MCF 10A (cell line): ENCODE data around the gene RTN3. TPM values are rescaled to one million over a fixed set of nuclear protein-coding genes. Genes with fewer than 3 reads are reported as not detected.
A peak's percentile ranks its signal among the peaks of the same experiment; 100 is the strongest.

Experiments
- BruUV-seq: library from RNA; stranded (reverse); fragments of 400-500 nt; replicated peaks from 2 replicates; lab custom pipeline; 2021; lab: Mats Ljungman, UMichigan
- CTCF ChIA-PET: fragments of 300-600 bp; sonication (Branson Sonifier 250); formaldehyde crosslinking; extraction: SDS; loops from one replicate; lab custom pipeline; 2021; ENCODE audit warnings: antibody characterized with exemption, inconsistent platforms; lab: Yijun Ruan, JAX
- POLR2A ChIA-PET: fragments of 300-600, 350-650 bp; sonication (Branson Sonifier 250); formaldehyde crosslinking; extraction: SDS; loops from one replicate; lab custom pipeline; 2020; ENCODE audit warnings: antibody characterized with exemption, inconsistent platforms; lab: Yijun Ruan, JAX
- DNase-seq: peaks from one replicate; pipeline ENCODE4 v3.0.0-alpha.2; 2018; ENCODE audit not compliant: unreplicated experiment
- H3K27ac Mint-ChIP-seq: one replicate; pipeline ENCODE4 v1.8.0; 2022; ENCODE audit warnings: mild to moderate bottlenecking, low read depth, mixed read lengths; ENCODE audit not compliant: unreplicated experiment
- H3K27me3 Mint-ChIP-seq: one replicate; pipeline ENCODE4 v1.8.0; 2022; ENCODE audit warnings: mixed read lengths; ENCODE audit not compliant: insufficient read depth, unreplicated experiment
- H3K36me3 Mint-ChIP-seq: one replicate; pipeline ENCODE4 v1.8.0; 2022; ENCODE audit warnings: mild to moderate bottlenecking, moderate library complexity, mixed read lengths; ENCODE audit not compliant: insufficient read depth, unreplicated experiment
- H3K4me1 Mint-ChIP-seq: one replicate; pipeline ENCODE4 v1.8.0; 2022; ENCODE audit warnings: mixed read lengths; ENCODE audit not compliant: insufficient read depth, unreplicated experiment
- H3K4me3 Mint-ChIP-seq: one replicate; pipeline ENCODE4 v1.8.0; 2022; ENCODE audit warnings: mild to moderate bottlenecking, moderate library complexity, mixed read lengths; ENCODE audit not compliant: unreplicated experiment
- H3K9me3 Mint-ChIP-seq: one replicate; pipeline ENCODE4 v1.8.0; 2022; ENCODE audit warnings: mixed read lengths; ENCODE audit not compliant: unreplicated experiment
- intact Hi-C: fragments of 100-400 bp; cut with micrococcal nuclease; formaldehyde crosslinking; loops from 2 replicates; pipeline ENCODE4 v1.14.1; 2022
- total RNA-seq: library from RNA; stranded (reverse); gene quantifications from 2 replicates; pipeline ENCODE4 v1.2.3, GENCODE V29; 2022
- TF ChIP-seq, protein P1 (sequence below): fragments of 200-600 bp; IDR thresholded peaks from one replicate; pipeline ENCODE4 v1.8.0; 2022; ENCODE audit warnings: antibody characterized with exemption, mild to moderate bottlenecking; ENCODE audit not compliant: unreplicated experiment

Gene RTN3
- total RNA-seq, 1 experiment from 2014 or later = 95.4 TPM

GRCh38 chr11:63687845-63688244 lies 6.5 kb downstream of the RTN3 start:
- Mint-ChIP-seq H3K4me3 (no peak overlapping the region), H3K9me3 (no peaks in the 10 kb centered on the region), H3K27me3 (no peaks in the 10 kb centered on the region), H3K4me1 (peaks cover 25% of the 10 kb centered on the region), H3K36me3 (peaks cover 9% of the 10 kb centered on the region), H3K27ac (no peak overlapping the region)
- POLR2A ChIA-PET = interaction anchor here (0.7 to 3.6 kb wide), 2 partner anchors 13 to 18 kb away, joined by 3 to 26 read pairs; partner anchors contain the start of gene ATL3
- CTCF ChIA-PET = interaction anchor here (1.0 to 1.6 kb wide), 2 partner anchors 18 to 80 kb away, joined by 4 to 8 read pairs; no protein-coding TSS in a partner anchor
- intact Hi-C loops = no loop called here
- no peak for DNase-seq
- no TSS peak for BruUV-seq
- TF ChIP-seq, protein P1, sequence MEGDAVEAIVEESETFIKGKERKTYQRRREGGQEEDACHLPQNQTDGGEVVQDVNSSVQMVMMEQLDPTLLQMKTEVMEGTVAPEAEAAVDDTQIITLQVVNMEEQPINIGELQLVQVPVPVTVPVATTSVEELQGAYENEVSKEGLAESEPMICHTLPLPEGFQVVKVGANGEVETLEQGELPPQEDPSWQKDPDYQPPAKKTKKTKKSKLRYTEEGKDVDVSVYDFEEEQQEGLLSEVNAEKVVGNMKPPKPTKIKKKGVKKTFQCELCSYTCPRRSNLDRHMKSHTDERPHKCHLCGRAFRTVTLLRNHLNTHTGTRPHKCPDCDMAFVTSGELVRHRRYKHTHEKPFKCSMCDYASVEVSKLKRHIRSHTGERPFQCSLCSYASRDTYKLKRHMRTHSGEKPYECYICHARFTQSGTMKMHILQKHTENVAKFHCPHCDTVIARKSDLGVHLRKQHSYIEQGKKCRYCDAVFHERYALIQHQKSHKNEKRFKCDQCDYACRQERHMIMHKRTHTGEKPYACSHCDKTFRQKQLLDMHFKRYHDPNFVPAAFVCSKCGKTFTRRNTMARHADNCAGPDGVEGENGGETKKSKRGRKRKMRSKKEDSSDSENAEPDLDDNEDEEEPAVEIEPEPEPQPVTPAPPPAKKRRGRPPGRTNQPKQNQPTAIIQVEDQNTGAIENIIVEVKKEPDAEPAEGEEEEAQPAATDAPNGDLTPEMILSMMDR = no peak

GRCh38 chr11:63694596-63694995 lies 13.3 kb downstream of the RTN3 start:
- ChIA-PET POLR2A (interaction anchor here (0.9 to 1.5 kb wide), 4 partner anchors 11 to 55 kb away, joined by 3 to 12 read pairs (median 3); partner anchors contain the start of gene RTN3), CTCF (interaction anchor here (0.5 to 0.8 kb wide), 3 partner anchors 74 to 141 kb away, joined by 3 to 4 read pairs (median 3); partner anchors contain the start of gene ZFTA)
- intact Hi-C loops = no loop called here
- Mint-ChIP-seq H3K27me3 (no peaks in the 10 kb centered on the region), H3K27ac (no peak overlapping the region), H3K36me3 (peaks cover 15% of the 10 kb centered on the region), H3K4me1 (peaks cover 20% of the 10 kb centered on the region), H3K9me3 (no peaks in the 10 kb centered on the region), H3K4me3 (no peak overlapping the region)
- BruUV-seq = no TSS peak
- no peak for DNase-seq
- TF ChIP-seq, protein P1 = no peak

GRCh38 chr11:63698976-63699733 lies 17.9 kb downstream of the RTN3 start:
- Mint-ChIP-seq H3K4me1 (peaks cover 11% of the 10 kb centered on the region), H3K9me3 (no peaks in the 10 kb centered on the region), H3K27me3 (no peaks in the 10 kb centered on the region), H3K27ac (peak overlapping the region; percentile 76), H3K4me3 (no peak overlapping the region), H3K36me3 (peaks cover 14% of the 10 kb centered on the region)
- no TSS peak for BruUV-seq
- TF ChIP-seq, protein P1 = no peak
- no peak for DNase-seq
- ChIA-PET POLR2A (interaction anchor here (0.8 kb wide), 1 partner anchor 10 kb away, joined by 3 read pairs; no protein-coding TSS in a partner anchor), CTCF (interaction anchor here (1.2 kb wide), 1 partner anchor 39 kb away, joined by 5 read pairs; no protein-coding TSS in a partner anchor)
- intact Hi-C loops = no loop called here

GRCh38 chr11:63699896-63700295 lies 18.6 kb downstream of the RTN3 start:
- DNase-seq = no peak
- peaks cover 14% of the 10 kb centered on the region for H3K36me3 Mint-ChIP-seq
- H3K9me3 Mint-ChIP-seq = no peaks in the 10 kb centered on the region
- no peak overlapping the region for H3K4me3 Mint-ChIP-seq
- CTCF ChIA-PET = interaction anchor here (0.7 to 1.5 kb wide), 3 partner anchors 18 to 41 kb away, joined by 3 to 5 read pairs (median 4); no protein-coding TSS in a partner anchor
- H3K4me1 Mint-ChIP-seq = peaks cover 11% of the 10 kb centered on the region
- POLR2A ChIA-PET = interaction anchor here (0.8 kb wide), 1 partner anchor 11 kb away, joined by 3 read pairs; no protein-coding TSS in a partner anchor
- no TSS peak for BruUV-seq
- no peaks in the 10 kb centered on the region for H3K27me3 Mint-ChIP-seq
- H3K27ac Mint-ChIP-seq = peak overlapping the region; percentile 76
- TF ChIP-seq, protein P1 = no peak
- intact Hi-C loops = no loop called here
